Thyroid gland (tissue), 4 donors: ENCODE data around the gene KCNE4.

ENCODE experiments used
- POLR2A ChIP-seq, 2 donors: fragments of 450-650 bp; IDR thresholded peaks; one replicate each; pipeline ENCODE4 v1.6.1; 2017; ENCODE audit warnings: antibody characterized with exemption in 2 of 2, mild to moderate bottlenecking in 2 of 2, moderate library complexity in 1 of 2
- TF ChIP-seq, protein P1 (sequence below), 6 experiments: fragments of 200-600 bp in 3 of 6; fragments of 450-650 bp in 3 of 6; sonication (generic) in 3 of 6; IDR thresholded peaks; one replicate each; pipeline ENCODE4 v1.5.1; 2016 to 2019; ENCODE audit warnings: antibody characterized with exemption in 6 of 6, mild to moderate bottlenecking in 2 of 6, inconsistent platforms in 1 of 6, moderate library complexity in 1 of 6

DNA sequence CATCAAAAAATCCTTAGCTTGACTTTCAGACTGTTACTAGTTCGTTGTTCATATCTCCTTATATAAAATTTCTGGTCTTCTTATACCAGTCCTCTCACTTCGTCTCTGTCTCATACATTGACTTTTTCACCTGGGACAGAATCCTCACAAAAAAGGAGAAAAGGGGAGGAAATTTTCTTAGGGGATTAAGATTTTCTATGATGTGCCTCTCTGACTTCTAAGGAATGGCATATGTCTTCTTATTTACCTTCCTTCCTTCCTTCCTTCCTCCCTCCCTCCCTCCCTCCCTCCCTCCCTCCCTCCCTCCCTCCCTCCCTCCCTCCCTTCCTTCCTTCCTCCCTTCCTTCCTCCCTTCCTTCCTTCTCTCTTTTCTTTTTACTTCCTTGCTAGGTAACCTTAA lies 27.9 kb downstream of the KCNE4 start:
- TF ChIP-seq POLR2A (IDR thresholded peaks at IDR 0.05) = no peak
- TF ChIP-seq, protein P1, sequence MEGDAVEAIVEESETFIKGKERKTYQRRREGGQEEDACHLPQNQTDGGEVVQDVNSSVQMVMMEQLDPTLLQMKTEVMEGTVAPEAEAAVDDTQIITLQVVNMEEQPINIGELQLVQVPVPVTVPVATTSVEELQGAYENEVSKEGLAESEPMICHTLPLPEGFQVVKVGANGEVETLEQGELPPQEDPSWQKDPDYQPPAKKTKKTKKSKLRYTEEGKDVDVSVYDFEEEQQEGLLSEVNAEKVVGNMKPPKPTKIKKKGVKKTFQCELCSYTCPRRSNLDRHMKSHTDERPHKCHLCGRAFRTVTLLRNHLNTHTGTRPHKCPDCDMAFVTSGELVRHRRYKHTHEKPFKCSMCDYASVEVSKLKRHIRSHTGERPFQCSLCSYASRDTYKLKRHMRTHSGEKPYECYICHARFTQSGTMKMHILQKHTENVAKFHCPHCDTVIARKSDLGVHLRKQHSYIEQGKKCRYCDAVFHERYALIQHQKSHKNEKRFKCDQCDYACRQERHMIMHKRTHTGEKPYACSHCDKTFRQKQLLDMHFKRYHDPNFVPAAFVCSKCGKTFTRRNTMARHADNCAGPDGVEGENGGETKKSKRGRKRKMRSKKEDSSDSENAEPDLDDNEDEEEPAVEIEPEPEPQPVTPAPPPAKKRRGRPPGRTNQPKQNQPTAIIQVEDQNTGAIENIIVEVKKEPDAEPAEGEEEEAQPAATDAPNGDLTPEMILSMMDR (IDR thresholded peaks at IDR 0.05) = no peak
